Measurements from ENCODE around the gene PODXL.

Gene PODXL

DNA sequence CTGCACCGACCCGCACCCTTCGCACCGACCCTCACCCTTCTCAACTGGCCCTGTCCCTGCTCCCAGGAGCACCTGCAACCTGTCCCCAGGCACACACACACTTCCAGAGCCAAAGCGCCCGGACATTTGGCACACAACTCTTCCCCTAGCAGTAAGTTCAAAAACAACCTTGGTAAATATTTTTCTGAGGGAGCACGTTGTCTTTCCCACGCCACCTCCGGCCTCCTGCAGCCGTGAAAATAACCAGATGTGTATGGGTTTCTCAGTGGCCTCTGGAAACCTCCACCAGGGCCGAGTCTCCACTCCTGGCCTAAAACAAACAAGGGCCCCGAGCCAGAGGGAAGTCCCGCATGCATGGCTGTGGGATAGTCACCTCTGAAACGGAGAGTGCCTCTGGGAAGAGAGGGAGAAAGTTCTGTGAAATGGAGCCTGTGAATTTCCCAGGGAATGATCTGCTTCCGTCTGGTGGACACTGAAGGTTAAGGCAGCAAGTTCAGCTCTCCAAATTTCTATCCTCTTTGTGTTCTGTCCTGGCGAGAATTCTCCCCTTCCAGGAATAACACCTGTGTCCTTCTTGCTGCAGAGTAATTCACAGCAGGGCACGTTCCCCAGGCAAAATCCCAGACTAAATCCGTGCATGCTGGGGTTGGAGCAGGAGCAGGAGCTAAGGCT, 15.8 kb downstream of the PODXL start:
- peaks cover 0 to 83% (median 21%) of the 10 kb centered on the region in 5 donors for H3K4me1 ChIP-seq (ENCODE audit: control insufficient read depth in 5 of 5, insufficient read depth in 5 of 5, low read length in 5 of 5)
- H3K27ac ChIP-seq (ENCODE audit: low read depth, low read length): peak overlapping the region; percentile 69
- H3K27me3 ChIP-seq (ENCODE audit: control insufficient read depth in 5 of 5, insufficient read depth in 4 of 5, low read length in 5 of 5): no peaks in the 10 kb centered on the region
- no peaks in the 10 kb centered on the region for H3K36me3 ChIP-seq (ENCODE audit: control insufficient read depth in 5 of 5, insufficient read depth in 5 of 5, low read length in 5 of 5)
- H3K4me3 ChIP-seq (ENCODE audit: low read depth in 1 of 5, low read length in 5 of 5): no peak overlapping the region
- H3K9ac ChIP-seq (ENCODE audit: low read length in 5 of 5): no peak overlapping the region
- no peaks in the 10 kb centered on the region for H3K9me3 ChIP-seq (ENCODE audit: control insufficient read depth in 5 of 5, low read length in 5 of 5)

DNA sequence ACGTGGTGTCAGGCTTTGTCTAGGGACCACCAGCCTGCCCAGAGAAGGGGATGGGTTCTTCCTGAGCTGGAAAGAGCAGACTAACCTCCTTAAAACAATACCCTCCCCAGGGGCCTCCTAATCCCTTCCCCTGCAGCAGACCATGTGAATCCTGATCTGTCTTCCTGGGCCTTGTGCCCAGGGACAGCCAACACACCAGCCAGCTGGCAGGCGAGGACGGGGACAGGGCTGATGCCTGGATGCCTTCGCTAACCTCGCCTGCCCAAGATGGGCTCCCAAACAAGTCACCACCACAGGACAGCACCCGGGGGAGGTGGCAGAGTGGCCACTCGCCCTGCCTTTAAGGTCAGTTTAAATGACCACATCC, 17.6 kb downstream of the PODXL start:
- Histone ChIP-seq H3K27me3 (ENCODE audit: control insufficient read depth in 5 of 5, insufficient read depth in 4 of 5, low read length in 5 of 5) (no peaks in the 10 kb centered on the region), H3K4me1 (ENCODE audit: control insufficient read depth in 5 of 5, insufficient read depth in 5 of 5, low read length in 5 of 5) (peaks cover 0 to 74% (median 21%) of the 10 kb centered on the region in 5 donors), H3K4me3 (ENCODE audit: low read depth in 1 of 5, low read length in 5 of 5) (no peak overlapping the region), H3K9ac (ENCODE audit: low read length in 5 of 5) (no peak overlapping the region), H3K36me3 (ENCODE audit: control insufficient read depth in 5 of 5, insufficient read depth in 5 of 5, low read length in 5 of 5) (no peaks in the 10 kb centered on the region), H3K9me3 (ENCODE audit: control insufficient read depth in 5 of 5, low read length in 5 of 5) (no peaks in the 10 kb centered on the region), H3K27ac (ENCODE audit: low read depth, low read length) (peak overlapping the region; percentile 18)

DNA sequence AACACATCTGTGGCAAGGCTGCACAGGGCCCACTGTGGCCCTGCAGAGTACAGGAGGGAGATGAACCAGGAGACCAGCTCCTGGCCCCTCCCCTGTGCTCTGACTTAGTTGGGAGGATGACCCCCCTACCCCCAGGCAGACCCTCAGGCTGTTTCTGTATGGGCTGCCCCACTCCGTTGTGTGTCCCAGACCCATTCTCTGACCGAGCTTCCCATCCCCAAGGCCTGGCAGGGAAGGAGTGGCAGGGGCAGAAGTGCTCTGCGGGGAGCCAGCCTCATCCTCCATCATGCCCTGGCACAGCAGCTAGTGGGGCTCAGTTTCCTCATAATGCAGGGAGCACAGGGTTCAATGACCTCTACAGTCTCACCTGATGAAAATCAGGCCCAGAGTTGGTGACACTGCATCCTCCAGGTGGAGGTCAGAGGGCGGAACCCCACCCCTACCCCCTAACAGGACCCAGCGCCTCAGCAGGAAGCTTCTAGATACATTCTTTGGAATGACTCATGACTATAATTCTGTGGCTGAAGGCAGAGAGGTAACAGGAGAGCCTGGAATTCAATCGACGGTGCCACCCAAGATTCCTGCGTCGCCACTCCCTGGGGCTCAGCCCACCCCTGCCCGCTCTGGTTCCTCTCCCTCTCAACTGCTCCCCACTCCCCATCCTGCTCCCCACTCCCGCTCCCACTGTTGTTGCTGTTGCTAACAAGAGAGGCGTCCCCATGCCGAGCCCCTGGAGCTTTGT, 18.2 kb downstream of the PODXL start:
- H3K27me3 ChIP-seq (ENCODE audit: control insufficient read depth in 5 of 5, insufficient read depth in 4 of 5, low read length in 5 of 5): no peaks in the 10 kb centered on the region
- H3K4me1 ChIP-seq (ENCODE audit: control insufficient read depth in 5 of 5, insufficient read depth in 5 of 5, low read length in 5 of 5): peaks cover 0 to 74% (median 21%) of the 10 kb centered on the region in 5 donors
- no peak overlapping the region for H3K9ac ChIP-seq (ENCODE audit: low read length in 5 of 5)
- no peaks in the 10 kb centered on the region for H3K9me3 ChIP-seq (ENCODE audit: control insufficient read depth in 5 of 5, low read length in 5 of 5)
- H3K4me3 ChIP-seq (ENCODE audit: low read depth in 1 of 5, low read length in 5 of 5): no peak overlapping the region
- peak overlapping the region; percentile 18 for H3K27ac ChIP-seq (ENCODE audit: low read depth, low read length)
- H3K36me3 ChIP-seq (ENCODE audit: control insufficient read depth in 5 of 5, insufficient read depth in 5 of 5, low read length in 5 of 5): no peaks in the 10 kb centered on the region

DNA sequence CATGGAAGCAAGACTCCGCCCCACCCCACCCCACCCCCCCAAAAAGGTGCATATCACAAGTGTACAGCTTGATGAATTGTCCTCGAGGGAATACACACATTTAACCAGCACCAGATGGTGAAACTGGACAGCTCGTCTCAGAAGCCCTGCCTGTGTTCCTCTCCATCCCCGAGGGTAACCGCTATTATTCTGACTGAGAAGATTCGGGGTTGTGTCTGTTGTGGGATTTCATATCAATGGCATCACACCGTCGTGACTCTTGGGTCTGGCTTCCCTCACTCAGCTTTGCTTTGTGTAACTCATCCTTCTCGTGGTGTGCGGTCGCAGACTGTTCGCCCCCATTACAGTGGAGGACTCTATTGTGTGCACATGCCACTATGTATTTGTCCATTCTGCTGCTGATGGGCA, 18.9 kb downstream of the PODXL start:
- H3K9me3 ChIP-seq (ENCODE audit: control insufficient read depth in 5 of 5, low read length in 5 of 5): no peaks in the 10 kb centered on the region
- peaks cover 0 to 74% (median 21%) of the 10 kb centered on the region in 5 donors for H3K4me1 ChIP-seq (ENCODE audit: control insufficient read depth in 5 of 5, insufficient read depth in 5 of 5, low read length in 5 of 5)
- no peaks in the 10 kb centered on the region for H3K36me3 ChIP-seq (ENCODE audit: control insufficient read depth in 5 of 5, insufficient read depth in 5 of 5, low read length in 5 of 5)

DNA sequence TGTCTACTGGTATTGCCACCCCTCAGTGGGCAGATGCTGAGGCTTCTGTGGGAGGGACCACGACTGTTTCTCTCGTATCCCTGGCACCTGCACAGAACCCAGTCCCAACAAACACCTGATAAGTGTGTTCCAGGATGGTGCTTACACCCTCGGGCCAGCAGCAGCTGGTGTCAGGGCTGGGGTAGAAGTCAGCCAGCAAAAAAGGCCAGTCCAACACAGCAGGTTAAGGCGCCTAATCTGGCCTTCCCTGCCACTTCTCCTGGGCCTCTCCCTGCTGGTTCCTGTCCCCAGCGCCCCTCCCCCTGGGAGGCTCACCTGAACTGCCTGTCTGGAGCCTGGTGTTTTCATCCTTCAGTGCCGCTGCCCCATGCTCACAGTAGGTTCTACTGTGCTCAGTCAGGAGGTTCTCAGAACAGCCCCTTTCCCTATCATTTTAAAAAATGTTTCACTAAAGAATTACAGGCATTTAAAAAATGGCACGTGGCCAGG, 20.0 kb downstream of the PODXL start:
- Histone ChIP-seq H3K4me3 (ENCODE audit: low read depth in 1 of 5, low read length in 5 of 5) (no peak overlapping the region), H3K36me3 (ENCODE audit: control insufficient read depth in 5 of 5, insufficient read depth in 5 of 5, low read length in 5 of 5) (no peaks in the 10 kb centered on the region), H3K4me1 (ENCODE audit: control insufficient read depth in 5 of 5, insufficient read depth in 5 of 5, low read length in 5 of 5) (peaks cover 0 to 65% (median 21%) of the 10 kb centered on the region in 5 donors), H3K27me3 (ENCODE audit: control insufficient read depth in 5 of 5, insufficient read depth in 4 of 5, low read length in 5 of 5) (no peaks in the 10 kb centered on the region), H3K9ac (ENCODE audit: low read length in 5 of 5) (peak overlapping the region in 2 of 5 donors; percentile 16 to 20), H3K9me3 (ENCODE audit: control insufficient read depth in 5 of 5, low read length in 5 of 5) (no peaks in the 10 kb centered on the region), H3K27ac (ENCODE audit: low read depth, low read length) (no peak overlapping the region)

More for the DNA sequence above, 18.9 kb downstream of the PODXL start:
- Histone ChIP-seq H3K27ac (ENCODE audit: low read depth, low read length) (peak overlapping the region; percentile 18), H3K27me3 (ENCODE audit: control insufficient read depth in 5 of 5, insufficient read depth in 4 of 5, low read length in 5 of 5) (no peaks in the 10 kb centered on the region), H3K4me3 (ENCODE audit: low read depth in 1 of 5, low read length in 5 of 5) (no peak overlapping the region), H3K9ac (ENCODE audit: low read length in 5 of 5) (no peak overlapping the region)

DNA sequence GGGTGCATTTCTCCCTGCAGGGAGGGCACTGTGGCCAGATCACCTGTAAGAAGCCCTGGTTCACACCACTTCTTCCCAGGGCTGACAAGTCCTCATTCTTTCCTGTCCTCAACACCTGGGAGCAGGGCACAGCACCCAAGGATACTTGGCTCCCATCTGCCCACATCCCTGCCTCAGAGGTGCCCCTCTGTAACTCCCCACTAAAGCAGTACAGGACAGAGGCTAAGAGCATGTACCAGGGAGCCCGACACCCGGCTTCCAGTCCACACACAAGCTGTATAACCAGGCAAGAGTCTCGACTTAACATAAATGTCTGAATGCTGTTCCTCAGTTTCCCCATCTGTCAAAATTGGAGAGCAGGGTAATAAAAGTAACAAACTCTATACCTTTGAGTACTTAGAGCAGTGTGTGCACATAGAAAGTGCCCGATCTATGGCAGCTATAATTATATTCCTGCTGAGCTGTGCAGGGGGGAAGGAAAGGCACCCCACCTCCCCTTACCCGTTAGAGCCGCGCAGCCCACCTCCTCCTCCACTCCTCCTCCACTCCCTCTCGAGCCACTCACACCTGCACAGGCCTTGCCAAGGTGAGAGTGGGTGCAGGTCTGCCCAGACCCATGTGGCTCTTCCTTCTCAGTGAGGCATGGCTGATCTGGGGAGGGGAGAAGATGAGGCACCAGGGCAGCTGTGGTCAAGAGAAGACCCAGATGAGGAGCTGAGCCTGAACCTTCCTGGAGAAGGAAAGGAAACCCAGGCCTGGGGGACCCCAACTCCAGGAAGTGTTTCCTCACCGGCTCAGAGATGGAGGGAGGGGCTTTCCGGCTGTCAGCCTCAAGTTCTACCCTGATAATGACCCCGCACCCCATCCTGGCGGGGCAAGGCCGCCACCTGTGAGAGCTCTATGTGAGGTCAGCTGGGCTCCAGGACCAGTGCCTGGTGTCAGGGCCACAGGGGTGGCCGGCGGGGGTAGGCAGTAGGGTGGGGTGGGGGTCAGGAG, 22.6 kb downstream of the PODXL start:
- Histone ChIP-seq H3K4me1 (ENCODE audit: control insufficient read depth in 5 of 5, insufficient read depth in 5 of 5, low read length in 5 of 5) (peaks cover 0 to 53% (median 9%) of the 10 kb centered on the region in 5 donors), H3K4me3 (ENCODE audit: low read depth in 1 of 5, low read length in 5 of 5) (no peak overlapping the region), H3K9ac (ENCODE audit: low read length in 5 of 5) (no peak overlapping the region), H3K9me3 (ENCODE audit: control insufficient read depth in 5 of 5, low read length in 5 of 5) (no peaks in the 10 kb centered on the region), H3K36me3 (ENCODE audit: control insufficient read depth in 5 of 5, insufficient read depth in 5 of 5, low read length in 5 of 5) (no peaks in the 10 kb centered on the region), H3K27ac (ENCODE audit: low read depth, low read length) (peak overlapping the region; percentile 74), H3K27me3 (ENCODE audit: control insufficient read depth in 5 of 5, insufficient read depth in 4 of 5, low read length in 5 of 5) (peaks cover 0 to 5% (median 0%) of the 10 kb centered on the region in 5 donors)

DNA sequence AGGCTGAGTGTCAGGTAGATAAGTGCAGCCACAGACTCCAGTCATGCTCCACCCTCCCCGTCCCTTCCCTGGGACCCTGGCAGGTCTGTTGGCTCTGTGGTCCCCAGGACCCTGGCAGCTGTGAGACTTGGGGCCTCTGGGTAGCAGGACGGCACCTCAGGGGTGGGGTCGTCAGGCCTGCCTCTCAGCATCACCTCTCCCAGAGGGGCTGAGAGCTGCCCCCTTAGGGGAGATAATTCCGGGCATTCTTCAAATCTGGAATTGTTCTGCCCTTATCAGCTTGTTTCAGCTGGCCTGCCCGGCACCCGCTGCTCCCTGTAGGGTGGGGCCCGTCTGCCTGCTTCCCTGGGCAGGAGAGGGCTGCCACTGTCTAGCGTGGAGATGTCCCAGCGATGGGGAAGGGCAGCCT, 23.3 kb downstream of the PODXL start:
- Histone ChIP-seq H3K4me3 (ENCODE audit: low read depth in 1 of 5, low read length in 5 of 5) (no peak overlapping the region), H3K9me3 (ENCODE audit: control insufficient read depth in 5 of 5, low read length in 5 of 5) (no peaks in the 10 kb centered on the region), H3K4me1 (ENCODE audit: control insufficient read depth in 5 of 5, insufficient read depth in 5 of 5, low read length in 5 of 5) (peaks cover 0 to 48% (median 2%) of the 10 kb centered on the region in 5 donors), H3K36me3 (ENCODE audit: control insufficient read depth in 5 of 5, insufficient read depth in 5 of 5, low read length in 5 of 5) (no peaks in the 10 kb centered on the region), H3K27me3 (ENCODE audit: control insufficient read depth in 5 of 5, insufficient read depth in 4 of 5, low read length in 5 of 5) (peaks cover 0 to 5% (median 0%) of the 10 kb centered on the region in 5 donors), H3K27ac (ENCODE audit: low read depth, low read length) (peak overlapping the region; percentile 74), H3K9ac (ENCODE audit: low read length in 5 of 5) (no peak overlapping the region)

DNA sequence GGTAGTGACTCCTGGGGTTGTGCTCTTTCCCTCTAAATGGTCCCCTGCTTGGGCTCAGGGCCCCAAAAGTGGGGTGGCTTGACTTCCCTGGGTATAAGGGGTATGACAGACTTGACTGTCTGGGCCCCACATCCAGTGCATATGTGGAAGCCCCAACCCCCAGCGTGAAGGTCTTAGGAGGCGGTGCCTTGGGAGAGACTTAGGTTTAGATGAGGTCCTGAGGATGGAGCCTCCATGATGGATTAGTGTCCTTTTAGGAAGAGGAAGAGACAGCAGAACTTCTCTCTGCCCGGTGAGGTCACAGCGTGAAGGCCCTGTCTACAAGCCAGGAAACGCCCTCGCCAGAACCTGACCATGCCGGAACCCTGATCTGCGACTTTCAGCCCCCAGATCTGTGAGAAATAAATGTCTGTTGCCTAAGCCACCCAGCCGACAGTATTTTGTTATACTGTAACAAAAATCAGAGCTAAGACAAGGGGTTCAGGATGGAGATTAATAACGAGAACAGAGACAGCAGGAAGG, 23.8 kb downstream of the PODXL start:
- Histone ChIP-seq H3K9ac (ENCODE audit: low read length in 5 of 5) (no peak overlapping the region), H3K27ac (ENCODE audit: low read depth, low read length) (peak overlapping the region; percentile 74), H3K4me3 (ENCODE audit: low read depth in 1 of 5, low read length in 5 of 5) (no peak overlapping the region), H3K27me3 (ENCODE audit: control insufficient read depth in 5 of 5, insufficient read depth in 4 of 5, low read length in 5 of 5) (peaks cover 0 to 5% (median 0%) of the 10 kb centered on the region in 5 donors), H3K4me1 (ENCODE audit: control insufficient read depth in 5 of 5, insufficient read depth in 5 of 5, low read length in 5 of 5) (peaks cover 0 to 45% (median 2%) of the 10 kb centered on the region in 5 donors), H3K36me3 (ENCODE audit: control insufficient read depth in 5 of 5, insufficient read depth in 5 of 5, low read length in 5 of 5) (no peaks in the 10 kb centered on the region), H3K9me3 (ENCODE audit: control insufficient read depth in 5 of 5, low read length in 5 of 5) (no peaks in the 10 kb centered on the region)

DNA sequence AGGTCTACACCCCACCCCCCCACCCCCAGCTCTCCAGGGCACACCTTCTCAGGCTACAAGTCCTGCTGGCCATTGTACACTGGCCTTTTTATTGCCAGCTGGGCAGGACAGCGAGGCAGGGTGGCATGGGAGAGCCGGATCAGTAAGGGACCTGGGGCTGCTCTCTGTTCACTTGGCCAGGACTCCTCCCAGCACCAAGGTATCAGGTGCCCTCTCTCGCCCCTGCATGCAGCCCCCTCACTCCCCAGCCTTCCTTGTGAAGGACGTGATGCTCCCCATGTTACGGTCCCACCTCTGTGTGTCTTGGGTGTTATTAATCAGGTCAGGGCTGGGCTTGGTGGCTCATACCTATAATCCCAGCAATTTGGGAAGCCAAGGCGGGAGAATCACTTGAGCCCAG, 26.3 kb downstream of the PODXL start:
- H3K9me3 ChIP-seq (ENCODE audit: control insufficient read depth in 5 of 5, low read length in 5 of 5): no peaks in the 10 kb centered on the region
- no peak overlapping the region for H3K27ac ChIP-seq (ENCODE audit: low read depth, low read length)
- H3K36me3 ChIP-seq (ENCODE audit: control insufficient read depth in 5 of 5, insufficient read depth in 5 of 5, low read length in 5 of 5): no peaks in the 10 kb centered on the region
- peaks cover 0 to 5% (median 0%) of the 10 kb centered on the region in 5 donors for H3K27me3 ChIP-seq (ENCODE audit: control insufficient read depth in 5 of 5, insufficient read depth in 4 of 5, low read length in 5 of 5)
- H3K4me1 ChIP-seq (ENCODE audit: control insufficient read depth in 5 of 5, insufficient read depth in 5 of 5, low read length in 5 of 5): peaks cover 0 to 48% (median 2%) of the 10 kb centered on the region in 5 donors
- no peak overlapping the region for H3K9ac ChIP-seq (ENCODE audit: low read length in 5 of 5)
- no peak overlapping the region for H3K4me3 ChIP-seq (ENCODE audit: low read depth in 1 of 5, low read length in 5 of 5)
